Raji (cell line): Measurements from ENCODE around the gene ALK.

Source experiments
- POLR2A ChIP-seq: IDR thresholded peaks from 2 replicates; pipeline ENCODE4 v1.6.1; 2011; ENCODE audit warnings: low read depth, low read length, control low read depth; ENCODE audit not compliant: insufficient read depth

ALK gene

GRCh38 chr2:29876374-29876773, 45.0 kb downstream of the ALK start:
- TF ChIP-seq POLR2A, result no peak

GRCh38 chr2:29874745-29875144, 46.6 kb downstream of the ALK start:
- TF ChIP-seq POLR2A, result no peak

- no peak for TF ChIP-seq POLR2A
These were observed 48.5 kb downstream of the ALK start for GRCh38 chr2:29872870-29873269.

- no peak for TF ChIP-seq POLR2A
These were observed 49.8 kb downstream of the ALK start for GRCh38 chr2:29871541-29871940.

- no peak for TF ChIP-seq POLR2A
These were observed 55.9 kb downstream of the ALK start for GRCh38 chr2:29865512-29865911.

- no peak for TF ChIP-seq POLR2A
These were observed 56.4 kb downstream of the ALK start for GRCh38 chr2:29864988-29865387.

- TF ChIP-seq POLR2A, result no peak
These were observed 65.3 kb downstream of the ALK start for GRCh38 chr2:29855924-29856639.

GRCh38 chr2:29850794-29851193, 70.6 kb downstream of the ALK start:
- TF ChIP-seq POLR2A, result no peak

GRCh38 chr2:29848566-29849310, 72.6 kb downstream of the ALK start:
- no peak for TF ChIP-seq POLR2A

- TF ChIP-seq POLR2A, result no peak
These were observed 73.5 kb downstream of the ALK start for GRCh38 chr2:29847886-29848285.

- no peak for TF ChIP-seq POLR2A
These were observed 76.6 kb downstream of the ALK start for GRCh38 chr2:29844713-29845326.

- no peak for TF ChIP-seq POLR2A
These were observed 79.9 kb downstream of the ALK start for GRCh38 chr2:29841386-29842004.

- no peak for TF ChIP-seq POLR2A
These were observed 82.1 kb downstream of the ALK start for GRCh38 chr2:29839306-29839705.

- no peak for TF ChIP-seq POLR2A
These were observed 83.5 kb downstream of the ALK start for GRCh38 chr2:29837925-29838324.

GRCh38 chr2:29834624-29835023, 86.8 kb downstream of the ALK start:
- TF ChIP-seq POLR2A, result no peak

- no peak for TF ChIP-seq POLR2A
These were observed 87.3 kb downstream of the ALK start for GRCh38 chr2:29834036-29834540.

- TF ChIP-seq POLR2A, result no peak
These were observed 89.8 kb downstream of the ALK start for GRCh38 chr2:29831560-29831959.
